Neural progenitor cell (in vitro differentiated cells): Measurements from ENCODE around the gene HNMT.

Experiments
- CTCF ChIP-seq: fragments of 200-600 bp; sonication (generic); IDR thresholded peaks from 2 replicates; pipeline ENCODE4 v1.5.1; 2017; ENCODE audit warnings: antibody characterized with exemption, mild to moderate bottlenecking
- EZH2 ChIP-seq: fragments of 200-600 bp; sonication (generic); IDR thresholded peaks from 2 replicates; pipeline ENCODE4 v1.6.1; 2017; ENCODE audit warnings: antibody characterized with exemption, mild to moderate bottlenecking, moderate library complexity

- no peak for TF ChIP-seq CTCF
- no peak for TF ChIP-seq EZH2
These were observed 22.0 kb upstream of the HNMT start for GRCh38 chr2:137942037-137942832.
